ENCODE data around the gene LDB2. TPM values are rescaled to one million over a fixed set of nuclear protein-coding genes. Genes with fewer than 3 reads are reported as not detected.

The LDB2 gene
- total and polyA plus RNA-seq, 3 donors from 2014 or later = 14.6 to 17.8 (median 15.7) TPM

GRCh38 chr4:16594128-16594527, 304.3 kb downstream of the LDB2 start:
- no peak for DNase-seq
- TF ChIP-seq CTCF (IDR thresholded peaks at IDR 0.05) (no peak), POLR2A (IDR thresholded peaks at IDR 0.05) (no peak)
- intact Hi-C loops (cut with DNase I; ENCODE audit: low total_unique reads) = no loop called here
- Histone ChIP-seq H3K4me1 (no peaks in the 10 kb centered on the region), H3K27me3 (no peaks in the 10 kb centered on the region), H3K36me3 (ENCODE audit: low read depth, missing control alignments) (no peaks in the 10 kb centered on the region), H3K4me3 (no peak overlapping the region), H3K9me3 (no peaks in the 10 kb centered on the region), H3K27ac (no peak overlapping the region)
- WGBS, 2 donors = 95% methylated on average over 2 of the region's 2 CpGs

GRCh38 chr4:16593386-16593785, 305.1 kb downstream of the LDB2 start:
- no peaks in the 10 kb centered on the region for H3K9me3 ChIP-seq
- no peak overlapping the region for H3K4me3 ChIP-seq
- 59 to 79% methylated on average over 3 to 4 of the region's 4 CpGs for whole genome bisulfite sequencing, 2 donors
- H3K36me3 ChIP-seq (ENCODE audit: low read depth, missing control alignments) = no peaks in the 10 kb centered on the region
- no peak for DNase-seq
- no peak for TF ChIP-seq CTCF (IDR thresholded peaks at IDR 0.05)
- no peak for TF ChIP-seq POLR2A (IDR thresholded peaks at IDR 0.05)
- H3K27ac ChIP-seq = no peak overlapping the region
- no peaks in the 10 kb centered on the region for H3K27me3 ChIP-seq
- H3K4me1 ChIP-seq = no peaks in the 10 kb centered on the region
- intact Hi-C loops (cut with DNase I; ENCODE audit: low total_unique reads) = no loop called here

GRCh38 chr4:16591272-16591826, 307.1 kb downstream of the LDB2 start:
- Histone ChIP-seq H3K27ac (no peak overlapping the region), H3K4me3 (no peak overlapping the region), H3K27me3 (no peaks in the 10 kb centered on the region), H3K9me3 (no peaks in the 10 kb centered on the region), H3K4me1 (no peaks in the 10 kb centered on the region), H3K36me3 (ENCODE audit: low read depth, missing control alignments) (no peaks in the 10 kb centered on the region)
- WGBS, 2 donors = 95% methylated on average over 3 of the region's 3 CpGs
- no peak for DNase-seq
- TF ChIP-seq CTCF (IDR thresholded peaks at IDR 0.05) (no peak), POLR2A (IDR thresholded peaks at IDR 0.05) (no peak)
- intact Hi-C loops (cut with DNase I; ENCODE audit: low total_unique reads) = no loop called here

- DNase-seq = no peak
- Histone ChIP-seq H3K4me1 (no peaks in the 10 kb centered on the region), H3K4me3 (no peak overlapping the region), H3K36me3 (ENCODE audit: low read depth, missing control alignments) (no peaks in the 10 kb centered on the region), H3K27ac (no peak overlapping the region), H3K9me3 (no peaks in the 10 kb centered on the region), H3K27me3 (no peaks in the 10 kb centered on the region)
- 68 to 72% methylated on average over 4 of the region's 4 CpGs for WGBS, 2 donors
- intact Hi-C loops (cut with DNase I; ENCODE audit: low total_unique reads) = no loop called here
- no peak for TF ChIP-seq POLR2A (IDR thresholded peaks at IDR 0.05)
- no peak for TF ChIP-seq CTCF (IDR thresholded peaks at IDR 0.05)
Measured at GRCh38 chr4:16590797-16591196, 307.6 kb downstream of the LDB2 start.

- TF ChIP-seq CTCF (IDR thresholded peaks at IDR 0.05) = no peak
- no peak for TF ChIP-seq POLR2A (IDR thresholded peaks at IDR 0.05)
Measured at GRCh38 chr4:16588651-16589050, 309.8 kb downstream of the LDB2 start.

More at GRCh38 chr4:16588651-16589050, 309.8 kb downstream of the LDB2 start:
- Histone ChIP-seq H3K36me3 (ENCODE audit: low read depth, missing control alignments) (no peaks in the 10 kb centered on the region), H3K27ac (peak overlapping the region in 1 of 2 donors; percentile 47), H3K9me3 (no peaks in the 10 kb centered on the region), H3K27me3 (no peaks in the 10 kb centered on the region), H3K4me3 (no peak overlapping the region), H3K4me1 (no peaks in the 10 kb centered on the region)
- no peak for DNase-seq
- WGBS, 2 donors = 61 to 74% methylated on average over 6 of the region's 6 CpGs
- intact Hi-C loops (cut with DNase I; ENCODE audit: low total_unique reads) = no loop called here
